Trophoblast cell (in vitro differentiated cells and primary cell): ENCODE measurements around the gene ERLIN1.

Experiments
- DNase-seq, 2 donors: peaks; one replicate each; pipeline ENCODE4 v3.0.0-alpha.2; 2016
- H2AFZ ChIP-seq: 2 replicates; pipeline ENCODE4 v1.6.1; 2013; ENCODE audit warnings: low read length, moderate library complexity, mild to moderate bottlenecking; ENCODE audit not compliant: insufficient read depth, poor library complexity
- H2AK5ac ChIP-seq: 2 replicates; pipeline ENCODE4 v1.6.1; 2013; ENCODE audit warnings: mild to moderate bottlenecking, low read length
- H2BK120ac ChIP-seq: 2 replicates; pipeline ENCODE4 v1.6.1; 2013; ENCODE audit warnings: low read length, mild to moderate bottlenecking, moderate library complexity; ENCODE audit not compliant: insufficient read depth, poor library complexity
- H2BK12ac ChIP-seq: 2 replicates; pipeline ENCODE4 v1.6.1; 2013; ENCODE audit warnings: mild to moderate bottlenecking, low read length, moderate library complexity
- H2BK5ac ChIP-seq: 2 replicates; pipeline ENCODE4 v1.6.1; 2013; ENCODE audit warnings: low read length, low read depth, moderate library complexity, mild to moderate bottlenecking; ENCODE audit not compliant: poor library complexity
- H3K14ac ChIP-seq: 2 replicates; pipeline ENCODE4 v1.6.1; 2013; ENCODE audit warnings: mild to moderate bottlenecking, low read length
- H3K18ac ChIP-seq: 2 replicates; pipeline ENCODE4 v1.6.1; 2013; ENCODE audit warnings: mild to moderate bottlenecking, low read length
- H3K23ac ChIP-seq: 2 replicates; pipeline ENCODE4 v1.6.1; 2013; ENCODE audit warnings: low read length
- H3K27ac ChIP-seq: 2 replicates; pipeline ENCODE4 v1.5.1; 2013; ENCODE audit warnings: low read depth, mild to moderate bottlenecking, inconsistent platforms, low read length, moderate library complexity
- H3K27me3 ChIP-seq: 2 replicates; pipeline ENCODE4 v1.6.1; 2013; ENCODE audit warnings: inconsistent platforms, mild to moderate bottlenecking, low read length, moderate library complexity; ENCODE audit not compliant: insufficient read depth
- H3K36me3 ChIP-seq, 2 experiments: 1 replicate in 1 of 2; 2 replicates in 1 of 2; pipeline ENCODE4 v1.6.1; 2013; ENCODE audit warnings: low read length in 2 of 2, mild to moderate bottlenecking in 2 of 2, moderate library complexity in 1 of 2; ENCODE audit not compliant: insufficient read depth in 2 of 2, control insufficient read depth in 1 of 2
- H3K4ac ChIP-seq: 2 replicates; pipeline ENCODE4 v1.6.1; 2013; ENCODE audit warnings: low read depth, mild to moderate bottlenecking, low read length, moderate library complexity
- H3K4me1 ChIP-seq, 2 experiments: 1 replicate in 1 of 2; 2 replicates in 1 of 2; pipeline ENCODE4 v1.6.1; 2013; ENCODE audit warnings: low read length in 2 of 2, mild to moderate bottlenecking in 2 of 2, moderate library complexity in 1 of 2; ENCODE audit not compliant: insufficient read depth in 2 of 2, control insufficient read depth in 1 of 2
- H3K4me2 ChIP-seq: 2 replicates; pipeline ENCODE4 v1.6.1; 2013; ENCODE audit warnings: inconsistent platforms, mild to moderate bottlenecking, low read length, moderate library complexity
- H3K4me3 ChIP-seq: 2 replicates; pipeline ENCODE4 v1.5.1; 2013; ENCODE audit warnings: mild to moderate bottlenecking, low read depth, low read length, inconsistent platforms
- H3K79me1 ChIP-seq: one replicate; pipeline ENCODE4 v1.6.1; 2013; ENCODE audit warnings: low read length
- H3K79me2 ChIP-seq: 2 replicates; pipeline ENCODE4 v1.6.1; 2013; ENCODE audit warnings: low read length, mild to moderate bottlenecking; ENCODE audit not compliant: control insufficient read depth, insufficient read depth, poor library complexity
- H3K9ac ChIP-seq: 2 replicates; pipeline ENCODE4 v1.6.1; 2013; ENCODE audit warnings: mild to moderate bottlenecking, low read length
- H3K9me3 ChIP-seq: 2 replicates; pipeline ENCODE4 v1.6.1; 2013; ENCODE audit warnings: low read depth, mild to moderate bottlenecking, control low read depth, inconsistent platforms, low read length; ENCODE audit not compliant: insufficient read depth
- H4K12ac ChIP-seq: 2 replicates; pipeline ENCODE4 v1.6.1; 2013; ENCODE audit warnings: low read depth, mild to moderate bottlenecking, low read length, moderate library complexity
- H4K8ac ChIP-seq: 2 replicates; pipeline ENCODE4 v1.6.1; 2013; ENCODE audit warnings: low read depth, mild to moderate bottlenecking, low read length, moderate library complexity
- H4K91ac ChIP-seq: one replicate; pipeline ENCODE4 v1.6.1; 2013; ENCODE audit warnings: low read depth, mild to moderate bottlenecking, low read length, moderate library complexity
- WGBS: extraction: QIAGEN DNeasy Blood & Tissue Kit; methylation state at CpG from one replicate; pipeline ENCODE4 v1.1.7; 2013; ENCODE audit warnings: missing lambda C conversion rate; ENCODE audit not compliant: insufficient read length, insufficient coverage; ENCODE audit errors: extremely low coverage; 5-methylcytosine and 5-hydroxymethylcytosine counted together

The ERLIN1 gene

GRCh38 chr10:100173035-100173434 is 12.8 kb downstream of the ERLIN1 start:
- H4K8ac ChIP-seq = no peak overlapping the region
- no peaks in the 10 kb centered on the region for H3K79me2 ChIP-seq
- no peak overlapping the region for H3K27ac ChIP-seq
- H2AFZ ChIP-seq = no peak overlapping the region
- no peak overlapping the region for H3K14ac ChIP-seq
- H3K4me1 ChIP-seq = no peaks in the 10 kb centered on the region
- H2BK120ac ChIP-seq = no peak overlapping the region
- DNase-seq = no peak
- H3K4ac ChIP-seq = no peak overlapping the region
- no peak overlapping the region for H3K18ac ChIP-seq
- peaks cover 0 to 4% of the 10 kb centered on the region in 2 experiments for H3K36me3 ChIP-seq
- no CpG with 5 or more reads among the region's 6 CpGs for WGBS
- no peaks in the 10 kb centered on the region for H3K27me3 ChIP-seq
- H3K4me3 ChIP-seq = no peak overlapping the region
- no peak overlapping the region for H2AK5ac ChIP-seq
- H3K79me1 ChIP-seq = no peaks in the 10 kb centered on the region
- no peak overlapping the region for H3K9ac ChIP-seq
- no peak overlapping the region for H4K91ac ChIP-seq
- H2BK5ac ChIP-seq = no peak overlapping the region
- no peak overlapping the region for H2BK12ac ChIP-seq
- no peak overlapping the region for H4K12ac ChIP-seq
- H3K9me3 ChIP-seq = no peaks in the 10 kb centered on the region
- no peak overlapping the region for H3K4me2 ChIP-seq
- no peak overlapping the region for H3K23ac ChIP-seq

GRCh38 chr10:100172349-100172748 is 13.5 kb downstream of the ERLIN1 start:
- H3K4me1 ChIP-seq = no peaks in the 10 kb centered on the region
- no peak overlapping the region for H2BK120ac ChIP-seq
- no peak overlapping the region for H2BK12ac ChIP-seq
- H3K9ac ChIP-seq = no peak overlapping the region
- no peak for DNase-seq
- no peaks in the 10 kb centered on the region for H3K27me3 ChIP-seq
- peaks cover 0 to 4% of the 10 kb centered on the region in 2 experiments for H3K36me3 ChIP-seq
- H3K9me3 ChIP-seq = no peaks in the 10 kb centered on the region
- H3K27ac ChIP-seq = no peak overlapping the region
- no CpG with 5 or more reads among the region's 1 CpG for WGBS
- no peak overlapping the region for H2BK5ac ChIP-seq
- H3K4ac ChIP-seq = no peak overlapping the region
- no peaks in the 10 kb centered on the region for H3K79me1 ChIP-seq
- no peak overlapping the region for H3K4me3 ChIP-seq
- no peaks in the 10 kb centered on the region for H3K79me2 ChIP-seq
- H4K8ac ChIP-seq = no peak overlapping the region
- no peak overlapping the region for H3K4me2 ChIP-seq
- no peak overlapping the region for H3K23ac ChIP-seq
- H4K91ac ChIP-seq = no peak overlapping the region
- H2AFZ ChIP-seq = no peak overlapping the region
- no peak overlapping the region for H2AK5ac ChIP-seq
- H3K18ac ChIP-seq = no peak overlapping the region
- no peak overlapping the region for H3K14ac ChIP-seq
- no peak overlapping the region for H4K12ac ChIP-seq

- Histone ChIP-seq H4K8ac (no peak overlapping the region), H3K14ac (no peak overlapping the region), H3K79me2 (no peaks in the 10 kb centered on the region), H3K27me3 (no peaks in the 10 kb centered on the region), H3K9me3 (no peaks in the 10 kb centered on the region), H3K18ac (no peak overlapping the region), H2BK5ac (no peak overlapping the region), H3K27ac (no peak overlapping the region), H2BK120ac (no peak overlapping the region), H3K4me1 (no peaks in the 10 kb centered on the region), H2BK12ac (no peak overlapping the region), H4K12ac (no peak overlapping the region), H3K9ac (no peak overlapping the region), H4K91ac (no peak overlapping the region), H3K4me3 (no peak overlapping the region), H3K36me3 (peaks cover 2 to 3% of the 10 kb centered on the region in 2 experiments), H3K23ac (no peak overlapping the region), H2AK5ac (no peak overlapping the region), H3K79me1 (no peaks in the 10 kb centered on the region), H2AFZ (no peak overlapping the region), H3K4ac (no peak overlapping the region), H3K4me2 (no peak overlapping the region)
- no peak for DNase-seq
- no CpG with 5 or more reads among the region's 1 CpG for WGBS
These were observed 17.6 kb downstream of the ERLIN1 start for GRCh38 chr10:100168313-100168643.

GRCh38 chr10:100167553-100168312 is 18.1 kb downstream of the ERLIN1 start:
- no peak overlapping the region for H2BK120ac ChIP-seq
- no peak overlapping the region for H2BK12ac ChIP-seq
- H4K8ac ChIP-seq = no peak overlapping the region
- H3K9ac ChIP-seq = no peak overlapping the region
- H2BK5ac ChIP-seq = no peak overlapping the region
- no CpG with 5 or more reads among the region's 5 CpGs for WGBS
- no peak overlapping the region for H4K91ac ChIP-seq
- no peaks in the 10 kb centered on the region for H3K4me1 ChIP-seq
- no peaks in the 10 kb centered on the region for H3K79me1 ChIP-seq
- peaks cover 2% of the 10 kb centered on the region in 2 experiments for H3K36me3 ChIP-seq
- H2AFZ ChIP-seq = no peak overlapping the region
- no peak overlapping the region for H3K4ac ChIP-seq
- no peak overlapping the region for H2AK5ac ChIP-seq
- no peaks in the 10 kb centered on the region for H3K27me3 ChIP-seq
- H3K4me2 ChIP-seq = no peak overlapping the region
- no peak overlapping the region for H3K27ac ChIP-seq
- H3K14ac ChIP-seq = no peak overlapping the region
- no peak overlapping the region for H3K4me3 ChIP-seq
- no peak overlapping the region for H4K12ac ChIP-seq
- H3K79me2 ChIP-seq = no peaks in the 10 kb centered on the region
- H3K23ac ChIP-seq = no peak overlapping the region
- H3K18ac ChIP-seq = no peak overlapping the region
- DNase-seq = no peak
- H3K9me3 ChIP-seq = no peaks in the 10 kb centered on the region
